WTC11 (cell line): Measurements from ENCODE around the gene OR13C5. TPM values are rescaled to one million over a fixed set of nuclear protein-coding genes. Genes with fewer than 3 reads are reported as not detected.

Experiments used
- ATAC-seq: fragments of 200-7000 bp; cut with Tn5 transposase; 2 replicates; pipeline ENCODE4 v1.10.0; 2021; ENCODE audit warnings: mild to moderate bottlenecking, moderate library complexity
- CTCF ChIA-PET: fragments of 300-600 bp; sonication (Branson Sonifier 250); formaldehyde crosslinking; loops from one replicate; lab custom pipeline; 2021; ENCODE audit warnings: antibody characterized with exemption; lab: Charles Lee
- POLR2A ChIA-PET: fragments of 350-600 bp; sonication (Branson Sonifier 250); formaldehyde crosslinking; loops from one replicate; lab custom pipeline; 2021; ENCODE audit warnings: antibody characterized with exemption; lab: Charles Lee
- DNase-seq: peaks from one replicate; pipeline ENCODE4 v3.0.0; 2021; ENCODE audit warnings: low spot score
- H3K27ac Mint-ChIP-seq: 2 replicates; pipeline ENCODE4 v1.8.0; 2021; ENCODE audit warnings: mixed read lengths
- H3K27me3 Mint-ChIP-seq: 2 replicates; pipeline ENCODE4 v1.8.0; 2021; ENCODE audit warnings: low read depth, mild to moderate bottlenecking, moderate library complexity, mixed read lengths
- H3K36me3 Mint-ChIP-seq: 2 replicates; pipeline ENCODE4 v1.8.0; 2021; ENCODE audit warnings: mixed read lengths
- H3K4me1 Mint-ChIP-seq: 2 replicates; pipeline ENCODE4 v1.8.0; 2022; ENCODE audit warnings: mixed read lengths
- H3K4me3 Mint-ChIP-seq: 2 replicates; pipeline ENCODE4 v1.8.0; 2021; ENCODE audit warnings: mild to moderate bottlenecking, moderate library complexity, mixed read lengths
- H3K9me3 Mint-ChIP-seq: 2 replicates; pipeline ENCODE4 v1.8.0; 2021; ENCODE audit warnings: mixed read lengths
- ELF4 ChIP-seq: sonication (generic); formaldehyde crosslinking; IDR thresholded peaks from 2 replicates; pipeline ENCODE4 v1.8.1; 2022; ENCODE audit warnings: low read depth, mild to moderate bottlenecking, moderate library complexity, missing genetic modification reagents
- FOXK1 ChIP-seq: sonication (generic); formaldehyde crosslinking; IDR thresholded peaks from 2 replicates; pipeline ENCODE4 v1.8.0; 2022; ENCODE audit warnings: mild to moderate bottlenecking, moderate library complexity, missing genetic modification reagents
- GTF2I ChIP-seq: fragments of 250-450 bp; sonication (Bioruptor Pico); conservative IDR thresholded peaks from 2 replicates; pipeline ENCODE4 v1.4.0; 2021; ENCODE audit warnings: mild to moderate bottlenecking
- JUN ChIP-seq: sonication (generic); formaldehyde crosslinking; IDR thresholded peaks from 2 replicates; pipeline ENCODE4 v1.8.0; 2023; ENCODE audit warnings: mild to moderate bottlenecking, missing genetic modification reagents
- MXD4 ChIP-seq: fragments of 250-450 bp; sonication (Bioruptor Pico); IDR thresholded peaks from 2 replicates; pipeline ENCODE4 v1.8.0; 2021; ENCODE audit warnings: mild to moderate bottlenecking, moderate library complexity, borderline replicate concordance
- NFE2L1 ChIP-seq: sonication (generic); formaldehyde crosslinking; IDR thresholded peaks from 2 replicates; pipeline ENCODE4 v1.8.1; 2023; ENCODE audit warnings: missing genetic modification reagents
- PRRX2 ChIP-seq: fragments of 250-450 bp; sonication (Bioruptor Pico); IDR thresholded peaks from 2 replicates; pipeline ENCODE4 v1.8.0; 2021; ENCODE audit warnings: mild to moderate bottlenecking
- SMAD4 ChIP-seq: sonication (generic); formaldehyde crosslinking; IDR thresholded peaks from 2 replicates; pipeline ENCODE4 v1.8.0; 2022; ENCODE audit warnings: mild to moderate bottlenecking, missing genetic modification reagents
- TCF7 ChIP-seq: sonication (generic); formaldehyde crosslinking; IDR thresholded peaks from 2 replicates; pipeline ENCODE4 v1.8.0; 2022; ENCODE audit warnings: mild to moderate bottlenecking, low read depth, missing genetic modification reagents, moderate library complexity
- ZNF396 ChIP-seq: fragments of 250-450 bp; sonication (Bioruptor Pico); IDR thresholded peaks from 2 replicates; pipeline ENCODE4 v1.8.0; 2021; ENCODE audit warnings: mild to moderate bottlenecking, moderate library complexity, borderline replicate concordance
- ZNF416 ChIP-seq: fragments of 250-450 bp; sonication (Bioruptor Pico); IDR thresholded peaks from 2 replicates; pipeline ENCODE4 v1.9.0; 2021; ENCODE audit warnings: mild to moderate bottlenecking, inconsistent platforms
- total RNA-seq: library from RNA; stranded (reverse); gene quantifications from 3 replicates; pipeline ENCODE4 v1.2.3, GENCODE V29; 2021
- TF ChIP-seq, protein P1 (sequence below): sonication (generic); formaldehyde crosslinking; IDR thresholded peaks from 2 replicates; pipeline ENCODE4 v1.8.1; 2022; ENCODE audit warnings: missing genetic modification reagents, borderline replicate concordance
- TF ChIP-seq, protein P2 (sequence below): fragments of 250-450 bp; sonication (Bioruptor Pico); IDR thresholded peaks from 2 replicates; pipeline ENCODE4 v1.9.0; 2021; ENCODE audit warnings: mild to moderate bottlenecking
- TF ChIP-seq, protein P3 (sequence below): sonication (generic); formaldehyde crosslinking; IDR thresholded peaks from 2 replicates; pipeline ENCODE4 v1.8.1; 2022; ENCODE audit warnings: mild to moderate bottlenecking, moderate library complexity, missing genetic modification reagents

The OR13C5 gene
- total RNA-seq, 1 experiment from 2014 or later: not detected

DNA sequence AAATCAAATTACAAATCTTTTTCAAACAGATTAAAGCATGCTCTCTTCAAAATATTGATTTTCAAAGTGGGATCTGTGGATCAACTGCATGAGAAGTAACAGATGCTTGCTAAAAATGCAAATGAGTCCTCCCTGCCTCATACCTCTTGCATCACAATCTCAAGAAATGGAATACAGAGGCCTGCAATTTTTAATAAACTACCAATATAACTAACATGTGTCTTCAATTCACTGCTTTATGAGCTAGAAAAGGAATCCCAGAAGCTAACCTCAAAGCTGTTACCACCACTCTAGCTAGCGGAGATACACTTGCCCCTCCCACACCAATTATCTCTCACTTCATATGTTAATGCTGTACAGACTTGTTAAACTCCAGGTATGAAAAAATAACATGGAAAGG, 9.6 kb downstream of the OR13C5 start (continued):
- TF ChIP-seq MXD4 (CRISPR knock-in tag) (no peak), ZNF416 (CRISPR knock-in tag) (no peak)
- TF ChIP-seq, protein P1, sequence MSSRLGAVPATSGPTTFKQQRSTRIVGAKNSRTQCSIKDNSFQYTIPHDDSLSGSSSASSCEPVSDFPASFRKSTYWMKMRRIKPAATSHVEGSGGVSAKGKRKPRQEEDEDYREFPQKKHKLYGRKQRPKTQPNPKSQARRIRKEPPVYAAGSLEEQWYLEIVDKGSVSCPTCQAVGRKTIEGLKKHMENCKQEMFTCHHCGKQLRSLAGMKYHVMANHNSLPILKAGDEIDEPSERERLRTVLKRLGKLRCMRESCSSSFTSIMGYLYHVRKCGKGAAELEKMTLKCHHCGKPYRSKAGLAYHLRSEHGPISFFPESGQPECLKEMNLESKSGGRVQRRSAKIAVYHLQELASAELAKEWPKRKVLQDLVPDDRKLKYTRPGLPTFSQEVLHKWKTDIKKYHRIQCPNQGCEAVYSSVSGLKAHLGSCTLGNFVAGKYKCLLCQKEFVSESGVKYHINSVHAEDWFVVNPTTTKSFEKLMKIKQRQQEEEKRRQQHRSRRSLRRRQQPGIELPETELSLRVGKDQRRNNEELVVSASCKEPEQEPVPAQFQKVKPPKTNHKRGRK (CRISPR knock-in tag): no peak

DNA sequence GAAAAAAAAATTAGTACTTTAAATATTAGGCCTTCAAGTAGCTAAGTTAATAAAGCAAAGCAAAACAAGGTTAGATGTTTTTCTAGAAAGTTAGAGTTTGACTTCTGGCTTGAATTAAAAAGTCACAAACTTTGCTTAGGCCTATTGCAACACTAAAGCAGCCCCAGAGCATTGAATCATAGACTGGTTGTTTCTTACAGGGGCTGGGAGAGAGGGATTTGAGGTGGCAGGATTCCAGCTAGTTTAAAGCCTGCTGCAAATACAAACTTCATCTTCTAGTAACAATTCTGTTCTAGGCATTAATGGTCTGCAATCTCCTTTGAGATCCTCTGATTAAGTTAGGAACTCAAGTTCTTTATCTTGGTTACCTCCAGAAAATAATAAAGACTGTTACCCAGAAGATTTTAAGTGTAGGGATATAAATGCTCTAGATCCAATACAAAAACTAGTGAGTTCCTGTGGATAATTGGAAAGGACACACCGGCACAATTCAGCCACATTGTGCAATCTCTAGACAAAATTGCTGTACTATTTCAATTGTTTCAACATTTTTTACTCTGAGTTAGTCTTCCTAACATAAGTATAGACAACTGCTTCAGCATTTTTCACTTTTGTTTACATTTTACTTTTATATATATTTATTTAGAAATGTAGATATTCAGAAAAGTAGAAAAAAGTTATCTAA, 12.6 kb downstream of the OR13C5 start:
- POLR2A ChIA-PET: no interaction called here

DNA sequence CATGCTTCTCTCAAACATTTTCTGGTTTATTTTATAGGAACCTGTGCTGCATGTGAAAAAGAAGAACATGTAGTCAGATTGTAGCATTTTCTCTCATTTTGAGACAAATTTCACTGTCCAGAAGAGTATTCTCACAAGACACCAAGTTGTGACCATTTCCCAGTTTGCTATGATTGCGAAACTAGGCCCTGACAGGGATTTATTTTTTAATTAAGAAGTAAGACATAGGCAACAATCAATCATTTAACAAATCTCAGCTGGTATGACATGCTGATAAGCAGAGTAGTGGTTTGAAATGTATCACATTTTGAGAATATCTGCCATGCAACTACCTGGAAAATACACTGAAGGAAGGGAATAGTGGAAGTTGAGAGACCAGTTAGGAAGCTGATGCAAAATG, 18.7 kb downstream of the OR13C5 start:
- H3K4me3 Mint-ChIP-seq: no peak overlapping the region
- POLR2A ChIA-PET: no interaction called here
- CTCF ChIA-PET: no interaction called here
- DNase-seq: no peak
- H3K27me3 Mint-ChIP-seq: no peaks in the 10 kb centered on the region
- H3K9me3 Mint-ChIP-seq: no peaks in the 10 kb centered on the region
- no peak for ATAC-seq
- TF ChIP-seq PRRX2 (CRISPR knock-in tag): no peak
- TF ChIP-seq ZNF396: no peak
- TF ChIP-seq, protein P2, sequence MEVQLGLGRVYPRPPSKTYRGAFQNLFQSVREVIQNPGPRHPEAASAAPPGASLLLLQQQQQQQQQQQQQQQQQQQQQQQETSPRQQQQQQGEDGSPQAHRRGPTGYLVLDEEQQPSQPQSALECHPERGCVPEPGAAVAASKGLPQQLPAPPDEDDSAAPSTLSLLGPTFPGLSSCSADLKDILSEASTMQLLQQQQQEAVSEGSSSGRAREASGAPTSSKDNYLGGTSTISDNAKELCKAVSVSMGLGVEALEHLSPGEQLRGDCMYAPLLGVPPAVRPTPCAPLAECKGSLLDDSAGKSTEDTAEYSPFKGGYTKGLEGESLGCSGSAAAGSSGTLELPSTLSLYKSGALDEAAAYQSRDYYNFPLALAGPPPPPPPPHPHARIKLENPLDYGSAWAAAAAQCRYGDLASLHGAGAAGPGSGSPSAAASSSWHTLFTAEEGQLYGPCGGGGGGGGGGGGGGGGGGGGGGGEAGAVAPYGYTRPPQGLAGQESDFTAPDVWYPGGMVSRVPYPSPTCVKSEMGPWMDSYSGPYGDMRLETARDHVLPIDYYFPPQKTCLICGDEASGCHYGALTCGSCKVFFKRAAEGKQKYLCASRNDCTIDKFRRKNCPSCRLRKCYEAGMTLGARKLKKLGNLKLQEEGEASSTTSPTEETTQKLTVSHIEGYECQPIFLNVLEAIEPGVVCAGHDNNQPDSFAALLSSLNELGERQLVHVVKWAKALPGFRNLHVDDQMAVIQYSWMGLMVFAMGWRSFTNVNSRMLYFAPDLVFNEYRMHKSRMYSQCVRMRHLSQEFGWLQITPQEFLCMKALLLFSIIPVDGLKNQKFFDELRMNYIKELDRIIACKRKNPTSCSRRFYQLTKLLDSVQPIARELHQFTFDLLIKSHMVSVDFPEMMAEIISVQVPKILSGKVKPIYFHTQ: no peak
- TF ChIP-seq SMAD4 (CRISPR knock-in tag): no peak
- TF ChIP-seq NFE2L1: no peak
- no peak overlapping the region for H3K27ac Mint-ChIP-seq
- H3K36me3 Mint-ChIP-seq: no peaks in the 10 kb centered on the region
- H3K4me1 Mint-ChIP-seq: no peaks in the 10 kb centered on the region

More for the DNA sequence above, 12.6 kb downstream of the OR13C5 start:
- Mint-ChIP-seq H3K27me3 (no peaks in the 10 kb centered on the region), H3K4me1 (peaks cover 2% of the 10 kb centered on the region; the same call in 1 of the 2 replicates), H3K27ac (no peak overlapping the region), H3K36me3 (no peaks in the 10 kb centered on the region), H3K4me3 (no peak overlapping the region), H3K9me3 (no peaks in the 10 kb centered on the region)
- no peak for DNase-seq
- TF ChIP-seq JUN (no peak), TCF7 (no peak)
- CTCF ChIA-PET: no interaction called here
- ATAC-seq: no peak

DNA sequence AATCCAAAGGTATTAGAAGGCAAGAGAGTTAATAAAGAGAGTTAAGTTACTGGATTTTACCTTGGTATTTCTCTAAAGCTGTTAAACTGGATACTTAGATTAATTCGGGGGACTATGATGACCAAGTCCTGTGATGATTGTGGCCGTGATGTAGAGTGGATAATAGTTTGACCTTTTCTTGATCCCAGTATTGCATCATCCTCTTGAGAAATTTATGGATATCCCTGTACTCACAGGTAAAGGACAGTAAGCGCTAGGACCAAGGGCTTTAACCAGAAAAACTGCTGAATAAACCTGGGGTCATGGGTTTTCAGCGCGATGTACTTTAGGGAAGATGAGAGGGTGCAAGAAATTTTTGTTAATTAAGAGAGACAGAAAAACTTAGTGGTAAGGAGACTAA, 21.9 kb downstream of the OR13C5 start:
- ChIA-PET POLR2A (no interaction called here), CTCF (no interaction called here)
- Mint-ChIP-seq H3K27ac (no peak overlapping the region), H3K4me3 (no peak overlapping the region), H3K9me3 (peaks cover 14% of the 10 kb centered on the region), H3K36me3 (peaks cover 5% of the 10 kb centered on the region; the same call in 1 of the 2 replicates), H3K27me3 (no peaks in the 10 kb centered on the region), H3K4me1 (no peaks in the 10 kb centered on the region)
- TF ChIP-seq ELF4 (no peak), FOXK1 (CRISPR knock-in tag) (no peak)
- TF ChIP-seq, protein P3, sequence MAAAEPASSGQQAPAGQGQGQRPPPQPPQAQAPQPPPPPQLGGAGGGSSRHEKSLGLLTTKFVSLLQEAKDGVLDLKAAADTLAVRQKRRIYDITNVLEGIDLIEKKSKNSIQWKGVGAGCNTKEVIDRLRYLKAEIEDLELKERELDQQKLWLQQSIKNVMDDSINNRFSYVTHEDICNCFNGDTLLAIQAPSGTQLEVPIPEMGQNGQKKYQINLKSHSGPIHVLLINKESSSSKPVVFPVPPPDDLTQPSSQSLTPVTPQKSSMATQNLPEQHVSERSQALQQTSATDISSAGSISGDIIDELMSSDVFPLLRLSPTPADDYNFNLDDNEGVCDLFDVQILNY: no peak
- ATAC-seq (no peak), DNase-seq (no peak)

DNA sequence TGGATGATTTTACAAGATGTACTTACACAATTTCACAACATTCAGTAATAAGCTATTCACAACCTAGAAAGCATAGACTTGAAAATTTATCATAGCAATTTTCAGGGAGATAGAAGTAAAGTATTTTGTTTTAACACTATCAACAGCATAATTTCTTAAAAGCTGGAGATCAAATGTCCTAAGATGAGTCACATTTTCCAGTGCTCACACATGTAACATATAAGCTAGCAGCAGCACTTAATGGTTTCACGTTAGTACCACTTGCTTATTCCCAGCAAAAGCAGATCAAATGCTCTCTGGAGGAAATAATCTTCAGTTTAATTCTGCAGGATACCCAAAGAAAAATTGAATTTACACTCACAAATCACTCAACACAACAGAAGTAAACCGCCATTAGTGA, 23.8 kb downstream of the OR13C5 start:
- ChIA-PET CTCF (no interaction called here), POLR2A (no interaction called here)
- no peak overlapping the region for H3K27ac Mint-ChIP-seq
- no peak for DNase-seq
- peaks cover 25% of the 10 kb centered on the region for H3K9me3 Mint-ChIP-seq
- no peaks in the 10 kb centered on the region for H3K27me3 Mint-ChIP-seq
- ATAC-seq: no peak
- no peak overlapping the region for H3K4me3 Mint-ChIP-seq
- no peak for TF ChIP-seq GTF2I (CRISPR knock-in tag)
- peaks cover 5% of the 10 kb centered on the region; the same call in 1 of the 2 replicates for H3K36me3 Mint-ChIP-seq
- no peaks in the 10 kb centered on the region for H3K4me1 Mint-ChIP-seq
